Measurements from ENCODE around the gene CCM2.

The CCM2 gene

GRCh38 chr7:45061352-45061751 is 61.4 kb downstream of the CCM2 start:
- TF ChIP-seq, protein P1, sequence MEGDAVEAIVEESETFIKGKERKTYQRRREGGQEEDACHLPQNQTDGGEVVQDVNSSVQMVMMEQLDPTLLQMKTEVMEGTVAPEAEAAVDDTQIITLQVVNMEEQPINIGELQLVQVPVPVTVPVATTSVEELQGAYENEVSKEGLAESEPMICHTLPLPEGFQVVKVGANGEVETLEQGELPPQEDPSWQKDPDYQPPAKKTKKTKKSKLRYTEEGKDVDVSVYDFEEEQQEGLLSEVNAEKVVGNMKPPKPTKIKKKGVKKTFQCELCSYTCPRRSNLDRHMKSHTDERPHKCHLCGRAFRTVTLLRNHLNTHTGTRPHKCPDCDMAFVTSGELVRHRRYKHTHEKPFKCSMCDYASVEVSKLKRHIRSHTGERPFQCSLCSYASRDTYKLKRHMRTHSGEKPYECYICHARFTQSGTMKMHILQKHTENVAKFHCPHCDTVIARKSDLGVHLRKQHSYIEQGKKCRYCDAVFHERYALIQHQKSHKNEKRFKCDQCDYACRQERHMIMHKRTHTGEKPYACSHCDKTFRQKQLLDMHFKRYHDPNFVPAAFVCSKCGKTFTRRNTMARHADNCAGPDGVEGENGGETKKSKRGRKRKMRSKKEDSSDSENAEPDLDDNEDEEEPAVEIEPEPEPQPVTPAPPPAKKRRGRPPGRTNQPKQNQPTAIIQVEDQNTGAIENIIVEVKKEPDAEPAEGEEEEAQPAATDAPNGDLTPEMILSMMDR (IDR thresholded peaks at IDR 0.05; ENCODE audit: control extremely low read depth, extremely low read depth, low read depth, missing control alignments): no peak
- ChIA-PET POLR2A (no interaction called here), CTCF (interaction anchor here (1.6 kb wide), 1 partner anchor 11 kb away, joined by 6 read pairs; no protein-coding TSS in a partner anchor)
- DNase-seq (ENCODE audit: extremely low spot score): no peak

DNA sequence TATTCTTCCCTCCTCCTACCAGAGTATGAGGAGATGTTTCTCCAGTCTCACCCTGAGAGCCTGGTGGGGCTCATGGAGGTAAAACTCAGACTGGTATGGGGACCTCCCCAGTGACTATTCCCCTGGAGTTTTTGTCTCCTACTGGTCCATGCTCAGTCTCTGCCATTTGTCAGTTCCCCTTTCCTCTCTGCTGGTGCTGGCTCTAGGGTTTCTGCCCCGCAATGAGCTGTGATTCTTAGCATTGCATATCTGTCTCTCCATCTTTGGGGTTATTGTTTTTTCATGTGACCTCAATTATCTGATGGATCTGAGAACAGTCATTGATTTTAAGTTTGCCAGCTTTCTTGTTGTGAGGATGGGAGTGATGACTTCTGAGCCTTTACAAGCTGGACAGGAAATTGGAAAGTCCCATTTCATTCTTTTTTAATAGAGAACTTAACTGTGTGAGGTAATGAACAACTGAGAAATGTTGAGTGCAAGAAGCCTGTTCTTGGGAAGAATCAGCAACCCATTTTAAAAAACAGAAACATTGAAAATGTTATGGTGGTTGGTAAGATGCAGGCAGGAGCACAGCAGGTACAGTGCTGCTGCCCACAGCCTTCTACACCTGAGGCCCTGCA is 61.9 kb downstream of the CCM2 start:
- ChIA-PET POLR2A (no interaction called here), CTCF (interaction anchor here (1.6 kb wide), 1 partner anchor 11 kb away, joined by 6 read pairs; no protein-coding TSS in a partner anchor)
- TF ChIP-seq, protein P1 (IDR thresholded peaks at IDR 0.05; ENCODE audit: control extremely low read depth, extremely low read depth, low read depth, missing control alignments): no peak
- no peak for DNase-seq (ENCODE audit: extremely low spot score)

DNA sequence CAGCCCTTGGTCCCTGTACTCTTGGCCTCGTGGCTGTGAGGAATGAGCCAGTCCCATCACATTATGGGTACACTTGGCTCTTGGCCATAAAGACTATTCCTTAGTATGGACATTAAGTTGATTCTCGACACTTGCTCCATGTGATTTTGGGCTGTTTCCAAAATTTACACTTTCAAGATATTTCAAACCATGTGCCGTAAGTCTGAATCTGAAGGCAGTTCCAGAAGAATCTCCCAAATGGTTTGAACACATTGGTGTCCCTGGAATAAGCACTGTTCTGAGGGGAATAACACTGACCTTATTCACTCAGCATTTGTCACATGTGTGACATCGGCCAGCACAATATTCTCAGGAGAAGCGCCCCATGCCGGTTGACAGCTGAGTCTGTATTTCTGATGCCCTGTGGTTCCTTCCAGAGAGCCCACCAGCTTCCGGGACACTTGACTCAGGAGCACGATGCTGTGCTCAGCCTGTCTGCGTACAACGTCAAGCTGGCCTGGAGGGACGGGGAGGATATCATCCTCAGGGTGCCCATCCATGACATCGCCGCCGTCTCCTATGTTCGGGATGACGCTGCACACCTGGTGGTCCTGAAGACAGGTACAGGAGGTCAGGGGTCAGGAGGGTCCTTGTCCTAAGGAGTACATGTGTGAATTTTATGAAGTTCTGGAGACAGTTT is 64.2 kb downstream of the CCM2 start:
- POLR2A ChIA-PET: no interaction called here
- no peak for DNase-seq (ENCODE audit: extremely low spot score)
- TF ChIP-seq, protein P1 (IDR thresholded peaks at IDR 0.05; ENCODE audit: control extremely low read depth, extremely low read depth, low read depth, missing control alignments): no peak
- CTCF ChIA-PET: no interaction called here

DNA sequence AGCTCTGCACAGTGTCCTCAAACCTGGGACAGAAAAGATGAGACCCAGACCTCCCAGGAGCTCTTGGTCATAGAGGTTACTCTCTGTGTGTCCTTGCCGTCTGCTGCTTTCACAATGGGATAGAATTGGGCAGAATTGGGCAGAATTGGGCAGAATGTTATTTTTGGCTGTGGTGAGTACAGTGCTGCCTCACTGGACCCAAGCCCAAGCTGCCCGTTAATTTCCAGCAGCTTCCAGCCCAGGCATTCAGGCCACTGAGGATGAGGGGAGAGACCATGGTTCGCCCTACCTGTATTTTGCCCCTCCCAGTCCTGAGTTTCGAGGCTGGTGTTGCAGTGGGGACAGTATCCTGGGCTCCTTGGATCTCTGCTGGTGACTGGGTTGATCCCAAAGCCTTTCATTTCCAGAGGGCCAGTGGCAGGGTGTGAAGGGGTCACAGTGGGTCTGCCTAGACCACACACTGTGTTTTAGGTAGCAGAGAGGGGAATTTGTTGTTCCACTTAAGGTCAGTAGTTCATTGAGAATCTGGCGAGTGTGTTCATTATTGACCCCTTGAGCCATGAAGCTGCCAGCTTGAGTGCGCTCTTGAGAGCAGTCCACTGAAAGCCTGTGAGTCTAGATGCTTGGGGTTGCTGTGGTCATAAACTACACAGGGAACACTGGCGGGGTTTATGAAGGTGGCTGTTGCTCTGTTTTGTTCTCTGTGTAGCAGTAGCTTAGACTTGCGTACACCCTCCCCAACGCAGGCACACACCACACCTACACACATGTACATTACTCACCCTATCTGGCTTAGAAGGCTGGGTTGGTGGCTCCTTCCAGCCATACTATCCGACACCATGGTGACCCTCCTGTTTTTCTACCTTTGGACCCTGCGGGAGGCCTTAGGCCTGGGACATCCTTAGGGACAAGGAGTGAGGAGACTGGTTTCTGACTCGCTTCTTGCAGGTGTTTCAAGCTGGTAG is 65.3 kb downstream of the CCM2 start:
- TF ChIP-seq, protein P1 (IDR thresholded peaks at IDR 0.05; ENCODE audit: control extremely low read depth, extremely low read depth, low read depth, missing control alignments): no peak
- no peak for DNase-seq (ENCODE audit: extremely low spot score)
- ChIA-PET POLR2A (no interaction called here), CTCF (interaction anchor here (1.2 kb wide), 1 partner anchor 208 kb away, joined by 3 read pairs; no protein-coding TSS in a partner anchor)

GRCh38 chr7:45066409-45066808 is 66.4 kb downstream of the CCM2 start:
- CTCF ChIA-PET: interaction anchor here (1.2 kb wide), 1 partner anchor 209 kb away, joined by 3 read pairs; no protein-coding TSS in a partner anchor
- POLR2A ChIA-PET: no interaction called here
- TF ChIP-seq, protein P1 (IDR thresholded peaks at IDR 0.05; ENCODE audit: control extremely low read depth, extremely low read depth, low read depth, missing control alignments): no peak
- no peak for DNase-seq (ENCODE audit: extremely low spot score)

DNA sequence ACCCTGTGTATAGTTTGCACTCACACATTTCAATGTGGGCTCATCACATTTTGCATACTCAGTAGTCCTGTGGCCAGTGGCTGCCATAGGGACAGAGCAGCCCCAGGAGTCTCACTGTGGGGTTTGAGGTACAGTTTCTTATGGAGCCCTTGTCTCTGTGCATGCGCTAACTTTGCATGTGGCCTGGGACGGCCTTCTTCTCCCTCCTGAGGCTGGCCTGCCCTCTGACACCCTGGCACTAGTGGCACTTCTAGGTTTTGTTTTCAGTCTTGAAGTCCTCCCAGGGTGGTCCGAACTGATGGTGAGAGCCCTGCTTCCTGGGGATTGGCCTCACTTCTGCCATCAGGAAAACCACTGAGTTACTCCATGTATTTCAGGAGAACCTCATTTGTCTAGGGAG is 67.6 kb downstream of the CCM2 start:
- ChIA-PET POLR2A (no interaction called here), CTCF (no interaction called here)
- no peak for DNase-seq (ENCODE audit: extremely low spot score)
- TF ChIP-seq, protein P1 (IDR thresholded peaks at IDR 0.05; ENCODE audit: control extremely low read depth, extremely low read depth, low read depth, missing control alignments): no peak
